IMR-90 (cell line): Measurements from ENCODE around the gene ADGRV1. TPM values are rescaled to one million over a fixed set of nuclear protein-coding genes. Genes with fewer than 3 reads are reported as not detected.

Source experiments
- ATAC-seq: fragments of 200-7000 bp; cut with Tn5 transposase; 2 replicates; pipeline ENCODE4 v1.9.1; 2020; ENCODE audit warnings: low read depth, mild to moderate bottlenecking, moderate library complexity
- BruUV-seq: library from RNA; stranded (reverse); fragments of 400-500 nt; replicated peaks from 2 replicates; lab custom pipeline; 2021; lab: Mats Ljungman, UMichigan
- CTCF ChIA-PET: fragments of 300-600 bp; formaldehyde crosslinking; extraction: SDS; loops from one replicate; lab custom pipeline; 2021; ENCODE audit warnings: antibody characterized with exemption; lab: Yijun Ruan, JAX
- POLR2A ChIA-PET: fragments of 300-600 bp; sonication (Branson Sonifier 250); formaldehyde crosslinking; loops from one replicate; lab custom pipeline; 2022; ENCODE audit warnings: antibody characterized with exemption; ENCODE audit not compliant: unreplicated experiment; lab: Charles Lee
- DNase-seq: peaks from one replicate; pipeline ENCODE4 v3.0.0; 2013
- H2AFZ ChIP-seq: replicated peaks from 2 replicates; pipeline ENCODE3; 2013; ENCODE audit warnings: low read length, mild to moderate bottlenecking; ENCODE audit not compliant: poor library complexity
- H2AK5ac ChIP-seq: 2 replicates; pipeline ENCODE4 v1.6.1; 2013; ENCODE audit warnings: low read depth, low read length, inconsistent platforms
- H2AK9ac ChIP-seq: replicated peaks from 2 replicates; pipeline ENCODE3; 2013; ENCODE audit warnings: mild to moderate bottlenecking, low read depth, low read length, moderate library complexity; ENCODE audit not compliant: poor library complexity
- H2BK120ac ChIP-seq: 2 replicates; pipeline ENCODE4 v1.6.1; 2013; ENCODE audit warnings: low read depth, low read length, inconsistent platforms
- H2BK15ac ChIP-seq: 3 replicates; pipeline ENCODE4 v1.6.1; 2013; ENCODE audit warnings: low read depth, low read length, inconsistent platforms
- H2BK20ac ChIP-seq: 2 replicates; pipeline ENCODE4 v1.6.1; 2013; ENCODE audit warnings: low read depth, mild to moderate bottlenecking, inconsistent platforms, low read length, moderate library complexity
- H2BK5ac ChIP-seq: 2 replicates; pipeline ENCODE4 v1.6.1; 2013; ENCODE audit warnings: mild to moderate bottlenecking, low read depth, low read length, inconsistent platforms; ENCODE audit not compliant: poor library complexity, severe bottlenecking
- H3K14ac ChIP-seq: replicated peaks from 2 replicates; pipeline ENCODE4 v1.6.1; 2013; ENCODE audit warnings: low read depth, low read length, inconsistent platforms
- H3K18ac ChIP-seq: 2 replicates; pipeline ENCODE4 v1.6.1; 2013; ENCODE audit warnings: low read depth, low read length, control low read depth
- H3K23ac ChIP-seq: 2 replicates; pipeline ENCODE4 v1.6.1; 2013; ENCODE audit warnings: low read depth, low read length, inconsistent platforms
- H3K27ac ChIP-seq: 2 replicates; pipeline ENCODE4 v1.5.1; 2013; ENCODE audit warnings: mild to moderate bottlenecking, control low read depth, low read length; ENCODE audit not compliant: insufficient read depth
- H3K27me3 ChIP-seq: 2 replicates; pipeline ENCODE4 v1.6.1; 2013; ENCODE audit warnings: low read length; ENCODE audit not compliant: control insufficient read depth, insufficient read depth
- H3K36me3 ChIP-seq: 2 replicates; pipeline ENCODE4 v1.6.1; 2013; ENCODE audit warnings: low read length, mixed read lengths; ENCODE audit not compliant: control insufficient read depth, insufficient read depth
- H3K4ac ChIP-seq: 2 replicates; pipeline ENCODE4 v1.6.1; 2013; ENCODE audit warnings: low read depth, low read length, inconsistent platforms
- H3K4me1 ChIP-seq: 2 replicates; pipeline ENCODE4 v1.6.1; 2013; ENCODE audit warnings: low read length, mixed read lengths; ENCODE audit not compliant: control insufficient read depth, insufficient read depth
- H3K4me2 ChIP-seq: 2 replicates; pipeline ENCODE4 v1.6.1; 2013; ENCODE audit warnings: low read depth, mild to moderate bottlenecking, control low read depth, low read length, moderate library complexity
- H3K4me3 ChIP-seq: 2 replicates; pipeline ENCODE4 v1.5.1; 2013; ENCODE audit warnings: low read depth, mild to moderate bottlenecking, control low read depth, low read length, moderate library complexity; ENCODE audit not compliant: insufficient read depth
- H3K56ac ChIP-seq: 2 replicates; pipeline ENCODE4 v1.6.1; 2013; ENCODE audit warnings: low read length, inconsistent platforms; ENCODE audit not compliant: insufficient read depth; ENCODE audit errors: extremely low read depth
- H3K79me1 ChIP-seq, 2 experiments: 2 replicates each; pipeline ENCODE4 v1.6.1; 2013; ENCODE audit warnings: low read length in 2 of 2, inconsistent platforms in 1 of 2, low read depth in 1 of 2
- H3K9ac ChIP-seq: 2 replicates; pipeline ENCODE4 v1.6.1; 2013; ENCODE audit warnings: low read depth, low read length, control low read depth
- H3K9me1 ChIP-seq: 2 replicates; pipeline ENCODE4 v1.6.1; 2013; ENCODE audit warnings: low read length, inconsistent platforms; ENCODE audit not compliant: insufficient read depth
- H3K9me3 ChIP-seq: 2 replicates; pipeline ENCODE4 v1.6.1; 2013; ENCODE audit warnings: low read length; ENCODE audit not compliant: control insufficient read depth, insufficient read depth
- H4K20me1 ChIP-seq: 2 replicates; pipeline ENCODE4 v1.6.1; 2013; ENCODE audit warnings: low read length, inconsistent platforms; ENCODE audit not compliant: insufficient read depth
- H4K5ac ChIP-seq: 2 replicates; pipeline ENCODE4 v1.6.1; 2013; ENCODE audit warnings: mild to moderate bottlenecking, low read depth, low read length, control low read depth
- H4K8ac ChIP-seq, 2 experiments: 2 replicates each; pipeline ENCODE4 v1.6.1; 2013; ENCODE audit warnings: low read depth in 2 of 2, low read length in 2 of 2, control low read depth in 1 of 2, inconsistent platforms in 1 of 2
- H4K91ac ChIP-seq: 2 replicates; pipeline ENCODE4 v1.6.1; 2013; ENCODE audit warnings: low read depth, low read length, inconsistent platforms; ENCODE audit not compliant: insufficient read depth
- BHLHE40 ChIP-seq: fragments of 150-350 bp; IDR thresholded peaks from 2 replicates; pipeline ENCODE4 v1.6.1; 2016; ENCODE audit warnings: mild to moderate bottlenecking, low read depth, low read length
- CHD1 ChIP-seq: IDR thresholded peaks from 2 replicates; pipeline ENCODE4 v1.6.1; 2012; ENCODE audit warnings: low read depth, low read length, improper control_type of control experiment
- MAZ ChIP-seq: IDR thresholded peaks from 2 replicates; pipeline ENCODE4 v1.6.1; 2012; ENCODE audit warnings: low read depth, mild to moderate bottlenecking, low read length, improper control_type of control experiment, moderate library complexity, borderline replicate concordance
- MXI1 ChIP-seq: IDR thresholded peaks from 2 replicates; pipeline ENCODE4 v1.6.1; 2012; ENCODE audit warnings: low read depth, mild to moderate bottlenecking, low read length, moderate library complexity, borderline replicate concordance
- NFE2L2 ChIP-seq: fragments of 150-350 bp; IDR thresholded peaks from 2 replicates; pipeline ENCODE4 v1.6.1; 2016; ENCODE audit warnings: low read depth, mild to moderate bottlenecking, low read length
- POLR2A ChIP-seq: IDR thresholded peaks from 2 replicates; pipeline ENCODE4 v1.6.1; 2012; ENCODE audit warnings: mild to moderate bottlenecking, low read depth, low read length
- WGBS, 2 experiments: methylation state at CpG; one replicate each; pipeline versions ENCODE4 v1.1.5 to v1.1.7; 2013; ENCODE audit warnings: missing lambda C conversion rate in 2 of 2; ENCODE audit not compliant: insufficient read length in 1 of 2; ENCODE audit errors: extremely low coverage in 2 of 2; 5-methylcytosine and 5-hydroxymethylcytosine counted together
- dilution Hi-C: fragments of 300-500 bp; cut with HindIII; formaldehyde crosslinking; loops from one replicate; pipeline ENCODE4 v1.14.3; 2018; ENCODE audit warnings: low sequenced_read_pairs; ENCODE audit not compliant: unreplicated experiment
- in situ Hi-C: fragments of 300-500 bp; cut with MboI; formaldehyde crosslinking; loops from 3 replicates; pipeline ENCODE4 v1.14.3; 2019; ENCODE audit warnings: low sequenced_read_pairs, inconsistent platforms, mixed read lengths
- intact Hi-C: fragments of 100-400 bp; cut with micrococcal nuclease; formaldehyde crosslinking; loops from 2 replicates; pipeline ENCODE4 v1.10.0; 2022
- polyA plus RNA-seq, 3 experiments: library from polyadenylated mRNA; depleted of rRNA; stranded (reverse); fragments of >200 nt; gene quantifications; 2 replicates each; pipeline ENCODE4 v1.2.3, GENCODE V29; 2012; ENCODE audit warnings: low replicate concordance in 1 of 3
- total RNA-seq: library from RNA; depleted of rRNA; stranded (reverse); fragments of >200 nt; gene quantifications from 2 replicates; pipeline ENCODE4 v1.2.3, GENCODE V29; 2012
- TF ChIP-seq, protein P1 (sequence below): fragments of 150-350 bp; IDR thresholded peaks from 2 replicates; pipeline ENCODE4 v1.6.1; 2016; ENCODE audit warnings: low read depth, mild to moderate bottlenecking, low read length, moderate library complexity, borderline replicate concordance
- TF ChIP-seq, protein P2 (sequence below): conservative IDR thresholded peaks from 2 replicates; pipeline ENCODE4 v1.5.1; 2012; ENCODE audit warnings: mild to moderate bottlenecking, low read depth, low read length, improper control_type of control experiment

The ADGRV1 gene
- total and polyA plus RNA-seq, 2 of the 4 experiments (the other 2 are of a cell fraction) = under 0.01 TPM; not detected in 1

DNA sequence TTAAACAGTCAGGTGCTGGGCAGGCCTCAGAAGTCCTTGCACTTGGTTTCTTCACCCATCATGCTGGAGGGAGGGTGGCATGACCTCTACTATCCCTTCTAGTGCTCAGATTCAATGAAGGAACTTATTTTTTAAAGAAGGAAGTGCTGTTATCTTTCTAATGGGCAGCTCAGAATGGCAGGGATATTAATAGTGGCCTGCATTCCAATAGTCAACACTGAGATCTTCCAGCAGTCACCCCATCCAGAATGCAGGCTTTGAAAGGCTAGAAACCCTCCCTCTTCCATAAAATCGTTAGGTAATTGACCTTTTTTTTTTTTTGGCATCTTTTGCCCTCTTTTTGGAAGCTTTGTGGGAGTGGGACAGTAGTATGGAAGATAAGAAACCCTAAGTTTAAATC is 499.6 kb downstream of the ADGRV1 start:
- in situ Hi-C loops (no loop called here), intact Hi-C loops (no loop called here), dilution Hi-C loops (no loop called here)
- Histone ChIP-seq H2AK5ac (no peak overlapping the region), H3K4me2 (no peak overlapping the region), H2AFZ (no peak overlapping the region), H3K23ac (no peak overlapping the region), H3K56ac (no peak overlapping the region), H3K18ac (no peak overlapping the region), H2AK9ac (no peak overlapping the region), H3K27ac (no peak overlapping the region), H2BK120ac (no peak overlapping the region), H3K4me1 (no peaks in the 10 kb centered on the region), H4K91ac (no peak overlapping the region), H2BK20ac (no peak overlapping the region), H3K27me3 (peaks cover 6% of the 10 kb centered on the region), H4K8ac (no peak overlapping the region), H3K9ac (no peak overlapping the region), H3K4me3 (no peak overlapping the region), H3K4ac (no peak overlapping the region), H3K36me3 (no peaks in the 10 kb centered on the region), H2BK15ac (no peak overlapping the region), H3K79me1 (no peaks in the 10 kb centered on the region), H4K5ac (no peak overlapping the region), H3K9me3 (no peaks in the 10 kb centered on the region), H2BK5ac (no peak overlapping the region), H3K9me1 (no peaks in the 10 kb centered on the region), H4K20me1 (no peaks in the 10 kb centered on the region), H3K14ac (no peak overlapping the region)
- DNase-seq = no peak
- WGBS, 2 experiments = no CpG with 5 or more reads among the region's 1 CpG
- TF ChIP-seq CHD1 = no peak
- no peak for TF ChIP-seq BHLHE40
- TF ChIP-seq NFE2L2 = no peak
- no peak for TF ChIP-seq MXI1
- no peak for TF ChIP-seq MAZ
- TF ChIP-seq, protein P1, sequence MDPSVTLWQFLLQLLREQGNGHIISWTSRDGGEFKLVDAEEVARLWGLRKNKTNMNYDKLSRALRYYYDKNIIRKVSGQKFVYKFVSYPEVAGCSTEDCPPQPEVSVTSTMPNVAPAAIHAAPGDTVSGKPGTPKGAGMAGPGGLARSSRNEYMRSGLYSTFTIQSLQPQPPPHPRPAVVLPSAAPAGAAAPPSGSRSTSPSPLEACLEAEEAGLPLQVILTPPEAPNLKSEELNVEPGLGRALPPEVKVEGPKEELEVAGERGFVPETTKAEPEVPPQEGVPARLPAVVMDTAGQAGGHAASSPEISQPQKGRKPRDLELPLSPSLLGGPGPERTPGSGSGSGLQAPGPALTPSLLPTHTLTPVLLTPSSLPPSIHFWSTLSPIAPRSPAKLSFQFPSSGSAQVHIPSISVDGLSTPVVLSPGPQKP = no peak
- TF ChIP-seq, protein P2, sequence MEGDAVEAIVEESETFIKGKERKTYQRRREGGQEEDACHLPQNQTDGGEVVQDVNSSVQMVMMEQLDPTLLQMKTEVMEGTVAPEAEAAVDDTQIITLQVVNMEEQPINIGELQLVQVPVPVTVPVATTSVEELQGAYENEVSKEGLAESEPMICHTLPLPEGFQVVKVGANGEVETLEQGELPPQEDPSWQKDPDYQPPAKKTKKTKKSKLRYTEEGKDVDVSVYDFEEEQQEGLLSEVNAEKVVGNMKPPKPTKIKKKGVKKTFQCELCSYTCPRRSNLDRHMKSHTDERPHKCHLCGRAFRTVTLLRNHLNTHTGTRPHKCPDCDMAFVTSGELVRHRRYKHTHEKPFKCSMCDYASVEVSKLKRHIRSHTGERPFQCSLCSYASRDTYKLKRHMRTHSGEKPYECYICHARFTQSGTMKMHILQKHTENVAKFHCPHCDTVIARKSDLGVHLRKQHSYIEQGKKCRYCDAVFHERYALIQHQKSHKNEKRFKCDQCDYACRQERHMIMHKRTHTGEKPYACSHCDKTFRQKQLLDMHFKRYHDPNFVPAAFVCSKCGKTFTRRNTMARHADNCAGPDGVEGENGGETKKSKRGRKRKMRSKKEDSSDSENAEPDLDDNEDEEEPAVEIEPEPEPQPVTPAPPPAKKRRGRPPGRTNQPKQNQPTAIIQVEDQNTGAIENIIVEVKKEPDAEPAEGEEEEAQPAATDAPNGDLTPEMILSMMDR = no peak
- no peak for TF ChIP-seq POLR2A
- ATAC-seq = no peak
- ChIA-PET CTCF (no interaction called here), POLR2A (no interaction called here)
- no TSS peak for BruUV-seq
